Tibial nerve (tissue), 4 donors: Measurements from ENCODE around the gene CCNDBP1. TPM values are rescaled to one million over a fixed set of nuclear protein-coding genes. Genes with fewer than 3 reads are reported as not detected.
"Not testable (repeated sequence)": the region's sequence is repeated elsewhere in the genome, so short reads cannot be mapped to it uniquely, and the experiment has no call there.

Experiments
- DNase-seq, 2 donors: peaks; one replicate each; pipeline ENCODE4 v3.0.0-alpha.2; 2019; ENCODE audit warnings: low spot score in 2 of 2
- H3K27ac ChIP-seq, 4 donors: fragments of 200-600 bp; sonication (generic) in 3 of 4; one replicate each; pipeline ENCODE4 v1.5.1; 2017 to 2019; ENCODE audit warnings: mild to moderate bottlenecking in 1 of 4
- H3K27me3 ChIP-seq, 2 donors: fragments of 200-600 bp; sonication (generic) in 1 of 2; one replicate each; pipeline versions ENCODE4 v1.5.1 to v1.6.0; 2017 to 2019
- H3K36me3 ChIP-seq, 3 donors: fragments of 200-600 bp; sonication (generic); one replicate each; pipeline ENCODE4 v1.5.1; 2018 to 2019
- H3K4me1 ChIP-seq, 4 donors: fragments of 200-600 bp; sonication (generic) in 3 of 4; one replicate each; pipeline ENCODE4 v1.5.1; 2017 to 2019
- H3K4me3 ChIP-seq, 4 donors: fragments of 200-600 bp; sonication (generic) in 3 of 4; one replicate each; pipeline ENCODE4 v1.5.1; 2017 to 2019; ENCODE audit warnings: mild to moderate bottlenecking in 1 of 4, moderate library complexity in 1 of 4
- H3K9me3 ChIP-seq, 4 donors: fragments of 200-600 bp; sonication (generic) in 3 of 4; one replicate each; pipeline ENCODE4 v1.5.1; 2017 to 2019
- CTCF ChIP-seq, 5 experiments: fragments of 200-600 bp in 3 of 5; fragments of 450-650 bp in 2 of 5; sonication (generic) in 3 of 5; IDR thresholded peaks; one replicate each; pipeline ENCODE4 v1.5.1; 2016 to 2019; ENCODE audit warnings: antibody characterized with exemption in 5 of 5, mild to moderate bottlenecking in 3 of 5, moderate library complexity in 2 of 5
- EP300 ChIP-seq, 2 donors: sonication (generic); formaldehyde crosslinking; IDR thresholded peaks; one replicate each; pipeline ENCODE4 v1.6.1; 2017; ENCODE audit warnings: antibody characterized with exemption in 2 of 2, mild to moderate bottlenecking in 1 of 2
- POLR2A ChIP-seq, 2 donors: fragments of 450-650 bp; IDR thresholded peaks; one replicate each; pipeline ENCODE4 v1.6.1; 2017; ENCODE audit warnings: antibody characterized with exemption in 2 of 2, mild to moderate bottlenecking in 2 of 2, moderate library complexity in 2 of 2
- WGBS, 2 donors: methylation state at CpG; one replicate each; pipeline ENCODE4 v1.1.5; 2018; 5-methylcytosine and 5-hydroxymethylcytosine counted together
- total RNA-seq, 4 donors: library from RNA; depleted of rRNA; stranded (reverse); fragments of >200 nt; gene quantifications; one replicate each; pipeline ENCODE4 v1.1.0, GENCODE V29; 2016

Gene CCNDBP1
- total RNA-seq, 4 donors from 2014 or later: 59.4 to 171 (median 97.2) TPM

- Histone ChIP-seq H3K27ac (no peak overlapping the region), H3K27me3 (no peaks in the 10 kb centered on the region), H3K36me3 (peaks cover 0 to 69% (median 3%) of the 10 kb centered on the region in 3 donors), H3K4me1 (no peaks in the 10 kb centered on the region), H3K9me3 (peaks cover 0 to 6% (median 0%) of the 10 kb centered on the region in 4 donors), H3K4me3 (no peak overlapping the region)
- 85 to 88% methylated on average over 10 of the region's 10 CpGs for WGBS, 2 donors
- DNase-seq: no peak
- TF ChIP-seq CTCF (IDR thresholded peaks at IDR 0.05): no peak
- no peak for TF ChIP-seq EP300 (IDR thresholded peaks at IDR 0.05)
- TF ChIP-seq POLR2A (IDR thresholded peaks at IDR 0.05): no peak
These were observed 11.8 kb downstream of the CCNDBP1 start for GRCh38 chr15:43196760-43197548.

- not testable (repeated sequence) for H3K9me3 ChIP-seq, H3K4me3 ChIP-seq, H3K27me3 ChIP-seq, DNase-seq, H3K27ac ChIP-seq, H3K4me1 ChIP-seq
- 84 to 86% methylated on average over 3 of the region's 3 CpGs for WGBS, 2 donors
- peaks cover 0 to 61% (median 0%) of the 10 kb centered on the region in 3 donors for H3K36me3 ChIP-seq
These were observed 12.6 kb downstream of the CCNDBP1 start for GRCh38 chr15:43197773-43198172.

- H3K27ac ChIP-seq, H3K27me3 ChIP-seq, H3K9me3 ChIP-seq, H3K4me1 ChIP-seq, H3K4me3 ChIP-seq, DNase-seq: not testable (repeated sequence)
- peaks cover 0 to 53% (median 0%) of the 10 kb centered on the region in 3 donors for H3K36me3 ChIP-seq
- 96 to 99% methylated on average over 4 of the region's 4 CpGs for WGBS, 2 donors
These were observed 13.4 kb downstream of the CCNDBP1 start for GRCh38 chr15:43198556-43198955.

DNA sequence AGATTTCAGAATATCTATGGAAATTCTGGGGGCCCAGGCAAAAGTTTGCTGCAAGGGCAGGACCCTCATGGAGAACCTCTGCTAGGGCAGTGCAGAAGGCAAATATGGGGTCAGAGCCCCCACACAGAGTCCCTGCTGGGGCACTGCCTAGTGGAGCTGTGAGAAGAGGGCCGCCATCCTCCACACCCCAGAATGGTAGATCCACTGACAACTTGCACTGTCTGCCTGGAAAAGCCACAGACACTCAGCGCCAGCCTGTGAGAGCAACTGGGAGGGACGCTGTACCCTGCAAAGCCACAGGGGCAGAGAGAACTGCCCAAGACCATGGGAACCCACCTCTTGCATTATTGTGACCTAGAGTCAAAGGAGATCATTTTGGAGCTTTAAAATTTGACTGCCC is 13.8 kb downstream of the CCNDBP1 start:
- DNase-seq: no peak
- peaks cover 0 to 51% (median 0%) of the 10 kb centered on the region in 3 donors for H3K36me3 ChIP-seq
- H3K4me3 ChIP-seq: no peak overlapping the region
- H3K27ac ChIP-seq: no peak overlapping the region
- 81 to 100% methylated on average over 3 of the region's 3 CpGs for WGBS, 2 donors
- TF ChIP-seq POLR2A (IDR thresholded peaks at IDR 0.05) (no peak), EP300 (IDR thresholded peaks at IDR 0.05) (no peak), CTCF (IDR thresholded peaks at IDR 0.05) (no peak)
- H3K4me1 ChIP-seq: no peaks in the 10 kb centered on the region
- H3K27me3 ChIP-seq: no peaks in the 10 kb centered on the region
- H3K9me3 ChIP-seq: peaks cover 0 to 6% (median 0%) of the 10 kb centered on the region in 4 donors

GRCh38 chr15:43199945-43200488 is 14.8 kb downstream of the CCNDBP1 start:
- WGBS, 2 donors: 85 to 88% methylated on average over 3 of the region's 3 CpGs
- Histone ChIP-seq H3K36me3 (peaks cover 0 to 43% (median 0%) of the 10 kb centered on the region in 3 donors), H3K4me3 (no peak overlapping the region), H3K27me3 (no peaks in the 10 kb centered on the region), H3K4me1 (no peaks in the 10 kb centered on the region), H3K27ac (no peak overlapping the region), H3K9me3 (peaks cover 0 to 6% (median 0%) of the 10 kb centered on the region in 4 donors)
- no peak for DNase-seq
- TF ChIP-seq EP300 (IDR thresholded peaks at IDR 0.05): no peak
- no peak for TF ChIP-seq CTCF (IDR thresholded peaks at IDR 0.05)
- TF ChIP-seq POLR2A (IDR thresholded peaks at IDR 0.05): no peak
